T-helper 9 cell (primary cell): ENCODE measurements around the gene ZDHHC19.
"Not testable (repeated sequence)": the region's sequence is repeated elsewhere in the genome, so short reads cannot be mapped to it uniquely, and the experiment has no call there.

Experiments used
- DNase-seq: peaks from one replicate; pipeline ENCODE4 v3.0.0-alpha.2; 2020
- total RNA-seq, 2 donors: gene quantifications; one replicate each; lab custom pipeline; 2026; lab: John Stamatoyannopoulos, UW

ZDHHC19 gene
- 0 to 0.14 reads per million in 2 donors for total RNA-seq

DNA sequence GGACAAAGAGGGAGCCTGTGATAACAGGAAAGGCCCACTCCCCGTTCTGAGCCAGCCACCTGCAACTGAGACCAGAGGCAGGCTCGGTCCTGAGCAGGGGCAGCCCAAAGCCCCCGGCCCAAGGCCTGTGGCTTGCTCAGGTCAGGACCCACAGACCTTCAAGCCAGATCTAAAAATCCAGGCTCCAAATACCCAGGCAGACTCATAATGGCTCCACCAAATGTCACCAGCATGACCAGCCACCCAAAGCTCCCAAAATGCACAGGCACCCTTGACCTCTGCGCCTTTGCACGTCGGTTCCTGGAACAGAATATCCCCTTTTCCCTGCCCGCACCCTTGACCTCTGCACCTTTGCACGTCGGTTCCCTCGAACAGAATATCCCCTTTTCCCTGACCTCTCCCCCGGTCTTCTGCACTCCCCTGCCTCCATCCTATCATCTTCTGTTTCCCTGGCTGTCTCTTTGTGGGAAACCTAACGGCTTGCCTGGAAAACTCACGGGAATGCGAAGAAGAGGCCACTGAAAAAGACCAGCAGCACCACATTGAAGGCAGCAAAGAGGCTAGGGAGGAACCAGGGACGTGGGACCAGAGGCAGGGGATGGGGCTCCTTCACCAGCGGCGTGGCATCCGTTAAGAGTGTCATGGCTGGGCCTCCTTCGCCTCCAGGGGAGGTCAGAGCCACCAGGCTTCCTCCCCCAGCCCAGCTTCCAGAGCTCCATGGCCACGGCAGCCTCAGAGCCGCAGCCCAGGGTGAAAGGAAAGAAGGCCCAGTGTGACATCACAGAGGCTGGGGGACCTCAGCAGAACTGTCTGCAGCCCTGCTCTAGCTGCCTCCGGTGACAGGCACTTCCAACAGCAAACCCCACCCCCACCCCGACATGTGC is at the start of gene ZDHHC19:
TSS of gene ZDHHC19 (minus strand) at position 728 of the 884 bp plus-strand sequence. CDS start at position 643, 85 bp downstream.
- DNase-seq: no peak

DNA sequence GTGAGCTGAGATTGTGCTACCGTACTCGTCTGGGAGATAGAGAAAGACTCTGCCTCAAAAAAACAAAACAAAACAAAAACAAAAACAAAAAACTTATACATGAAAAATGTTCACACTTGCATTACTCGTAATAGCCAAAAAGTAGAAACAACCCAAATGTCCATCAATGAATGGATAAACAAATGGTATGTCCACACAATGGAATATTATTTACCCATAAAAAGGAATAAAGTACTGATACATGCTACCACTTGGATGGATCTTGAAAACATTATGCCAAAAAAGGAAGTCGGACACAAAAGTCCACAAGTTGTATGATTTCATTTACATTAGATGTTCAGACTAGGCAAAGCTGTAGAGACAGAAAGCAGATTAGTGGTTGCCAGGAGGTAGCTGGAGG is 49.6 kb upstream of the ZDHHC19 start:
- DNase-seq: no peak

- no peak for DNase-seq
Observed at GRCh38 chr3:196255776-196256175, 44.6 kb upstream of the ZDHHC19 start.

- DNase-seq: no peak
Observed at GRCh38 chr3:196254376-196255283, 43.4 kb upstream of the ZDHHC19 start.

DNA sequence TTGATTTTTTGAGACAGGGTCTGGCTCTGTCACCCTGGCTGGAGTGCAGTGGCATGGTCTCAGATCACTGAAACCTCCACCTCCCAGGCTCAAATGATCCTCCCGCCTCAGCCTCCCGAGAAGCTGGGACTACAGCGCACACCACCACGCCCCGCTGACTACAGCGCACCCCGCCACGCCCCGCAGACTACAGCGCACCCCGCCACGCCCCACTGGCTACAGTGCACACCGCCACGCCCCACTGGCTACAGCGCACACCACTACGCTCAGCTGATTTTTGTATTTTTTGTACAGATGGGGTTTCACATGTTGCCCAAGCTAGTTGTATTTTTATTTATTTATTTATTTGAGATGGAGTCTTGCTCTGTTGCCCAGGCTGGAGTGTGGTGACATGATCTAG is 40.7 kb upstream of the ZDHHC19 start:
- DNase-seq: no peak

GRCh38 chr3:196246612-196247308 is 35.6 kb upstream of the ZDHHC19 start:
- DNase-seq: no peak

GRCh38 chr3:196244166-196244565 is 33.0 kb upstream of the ZDHHC19 start:
- not testable (repeated sequence) for DNase-seq

DNA sequence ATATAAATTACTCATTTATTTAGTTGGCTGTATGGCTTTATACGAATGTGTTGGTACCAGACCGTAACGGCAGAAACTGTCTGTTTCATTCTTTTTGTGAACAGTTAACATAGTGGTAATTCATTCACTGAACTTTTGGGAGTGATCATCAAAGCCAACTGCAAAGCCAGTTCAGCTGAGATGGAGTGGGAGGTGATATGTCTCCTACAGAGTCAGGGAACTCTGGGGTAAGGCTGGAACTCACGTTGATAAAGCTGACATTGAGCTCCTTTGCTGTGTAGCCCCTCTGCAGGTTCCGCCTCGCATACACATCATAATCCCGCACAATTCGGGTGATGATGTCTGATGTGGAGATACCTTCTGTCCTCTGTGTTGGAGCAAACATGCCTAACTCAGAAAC is 30.5 kb upstream of the ZDHHC19 start:
- DNase-seq: no peak

DNA sequence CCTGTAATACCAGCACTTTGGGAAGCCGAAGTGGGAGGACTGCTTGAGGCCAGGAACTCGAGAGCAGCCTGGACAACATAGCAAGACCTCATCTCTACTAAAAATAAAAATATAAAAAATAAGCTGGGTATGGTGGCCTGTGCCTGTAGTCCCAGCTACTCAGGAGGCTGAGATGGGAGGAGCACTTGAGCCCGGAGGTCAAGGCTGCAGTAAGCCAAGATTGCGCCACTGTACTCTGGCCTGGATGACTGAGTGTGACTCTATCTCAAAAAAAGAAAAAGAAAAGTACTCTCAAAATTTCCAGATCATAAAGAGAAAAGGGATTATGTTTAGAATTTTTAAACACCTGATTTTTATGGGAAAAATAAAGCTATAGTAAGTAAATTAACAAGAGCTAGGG is 29.2 kb upstream of the ZDHHC19 start:
- no peak for DNase-seq

- DNase-seq: no peak
Observed at GRCh38 chr3:196238612-196239560, 27.7 kb upstream of the ZDHHC19 start.

DNA sequence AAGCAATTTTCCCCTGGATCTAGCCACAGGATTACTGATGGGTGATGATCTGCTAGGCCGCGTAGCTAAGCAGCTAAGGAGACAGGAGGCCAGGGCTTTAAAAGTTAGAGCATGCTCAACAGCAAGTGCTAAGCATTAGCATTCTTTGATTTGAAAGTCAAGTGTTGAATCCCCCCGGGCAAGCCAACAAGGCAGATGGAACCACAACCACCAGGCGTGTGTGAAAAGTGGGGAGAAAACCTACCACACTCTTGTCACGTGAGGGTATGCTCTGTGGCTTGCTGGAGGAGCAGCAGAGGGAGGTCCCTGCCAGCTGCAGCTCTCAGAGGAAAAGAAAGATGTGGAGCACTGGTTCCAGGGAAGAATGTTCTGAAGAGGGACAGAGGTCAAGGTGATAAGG is 26.0 kb upstream of the ZDHHC19 start:
- DNase-seq: no peak

- no peak for DNase-seq
Observed at GRCh38 chr3:196236223-196236622, 25.0 kb upstream of the ZDHHC19 start.

DNA sequence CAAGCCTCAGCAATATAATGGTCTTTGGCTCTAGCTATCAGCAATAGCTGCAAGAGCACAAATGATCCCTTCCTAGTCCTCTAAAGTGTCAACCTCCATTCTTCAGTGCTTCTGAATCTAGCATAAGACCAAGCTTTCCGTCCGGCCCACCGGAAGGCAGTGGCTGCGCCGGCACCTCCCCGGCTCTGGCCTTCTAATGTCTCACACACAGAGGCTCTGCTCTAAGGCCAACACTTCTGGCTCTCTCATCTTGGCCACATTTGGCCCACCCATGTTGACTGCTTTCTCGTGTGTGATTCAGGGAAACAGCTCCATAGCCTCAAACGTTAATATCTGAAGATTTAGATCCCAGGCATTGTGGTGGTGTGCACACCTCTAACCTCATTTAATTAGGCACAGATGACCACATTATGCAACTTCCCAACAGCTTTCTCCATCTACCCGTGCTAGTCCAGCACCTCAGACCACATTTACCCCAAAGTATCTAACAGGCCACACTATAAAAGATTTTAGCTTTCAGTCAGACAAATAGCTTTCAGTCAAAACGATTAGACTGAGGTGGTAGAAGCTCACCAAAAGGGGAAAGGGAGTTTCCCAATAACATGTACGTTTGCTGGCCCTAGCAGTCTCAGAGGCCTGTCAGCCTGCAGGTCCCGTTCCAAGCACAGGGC is 24.4 kb upstream of the ZDHHC19 start:
- DNase-seq: no peak

- DNase-seq: no peak
Observed at GRCh38 chr3:196232882-196233251, 21.7 kb upstream of the ZDHHC19 start.

GRCh38 chr3:196232154-196232881 is 21.1 kb upstream of the ZDHHC19 start:
- no peak for DNase-seq

DNA sequence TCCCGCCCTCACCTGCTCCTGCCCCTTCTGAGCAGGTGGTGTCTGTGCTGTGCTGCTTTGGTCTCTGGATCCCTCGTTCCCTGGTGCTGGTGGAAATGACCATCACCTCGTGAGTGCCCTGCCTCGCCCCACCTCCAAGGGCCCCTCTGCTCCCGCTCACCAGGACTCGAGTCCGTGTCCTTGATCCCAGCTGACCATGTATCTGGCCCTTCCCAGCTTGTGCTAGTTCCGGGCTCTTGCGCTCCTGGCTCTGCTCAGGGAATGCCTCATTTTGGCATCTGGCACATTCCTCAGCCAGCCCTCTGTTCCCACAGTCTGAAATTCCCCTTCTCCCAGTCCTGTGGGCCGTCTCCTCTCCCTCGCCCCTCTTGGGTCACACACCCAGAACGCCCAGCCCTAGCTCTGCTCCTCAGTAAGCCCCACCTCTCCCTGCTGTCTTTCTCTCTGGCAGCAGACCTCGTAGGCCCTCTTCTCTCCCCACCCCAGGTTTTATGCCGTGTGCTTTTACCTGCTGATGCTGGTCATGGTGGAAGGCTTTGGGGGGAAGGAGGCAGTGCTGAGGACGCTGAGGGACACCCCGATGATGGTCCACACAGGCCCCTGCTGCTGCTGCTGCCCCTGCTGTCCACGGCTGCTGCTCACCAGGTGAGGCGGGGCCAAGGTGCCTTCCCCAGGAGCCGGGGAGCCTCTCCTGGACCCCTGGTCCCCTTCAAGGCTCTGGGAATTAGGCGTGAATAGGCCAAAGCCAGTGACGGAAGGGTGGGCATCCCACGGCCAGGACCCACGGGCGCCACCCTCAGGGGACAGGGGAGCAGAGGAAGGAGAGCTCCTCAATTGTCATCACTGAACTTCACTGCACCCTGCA is 16.7 kb upstream of the ZDHHC19 start:
- no peak for DNase-seq

- no peak for DNase-seq
Observed at GRCh38 chr3:196227121-196227561, 15.9 kb upstream of the ZDHHC19 start.

DNA sequence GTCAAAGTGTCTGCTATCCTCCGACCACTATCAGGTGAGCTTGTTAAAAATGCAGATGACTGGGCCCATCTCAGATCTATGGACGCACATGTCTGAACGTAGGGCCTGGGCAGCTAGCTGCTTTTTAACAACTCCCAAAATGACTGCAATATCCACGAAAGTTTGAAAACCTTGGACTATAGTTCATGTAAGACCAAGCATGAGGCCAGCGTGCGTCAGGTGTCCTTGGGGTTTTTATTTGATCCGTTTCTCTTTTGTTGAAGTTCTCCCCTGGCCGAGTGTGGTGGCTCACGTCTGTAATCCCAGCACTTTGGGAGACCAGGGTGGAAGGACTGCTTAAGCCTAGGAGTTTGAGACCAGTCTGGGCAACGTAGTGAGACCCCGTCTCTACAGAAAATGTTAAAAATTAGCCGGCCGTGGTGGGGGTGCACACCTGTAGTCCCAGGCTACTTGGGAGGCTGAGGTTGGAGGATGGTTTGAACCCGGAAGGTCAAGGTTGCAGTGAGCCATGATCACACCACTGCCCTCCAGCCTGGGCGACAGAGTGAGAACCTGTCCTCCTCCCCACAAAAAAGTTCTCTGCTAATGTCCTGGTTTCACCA is 14.7 kb upstream of the ZDHHC19 start:
- no peak for DNase-seq

DNA sequence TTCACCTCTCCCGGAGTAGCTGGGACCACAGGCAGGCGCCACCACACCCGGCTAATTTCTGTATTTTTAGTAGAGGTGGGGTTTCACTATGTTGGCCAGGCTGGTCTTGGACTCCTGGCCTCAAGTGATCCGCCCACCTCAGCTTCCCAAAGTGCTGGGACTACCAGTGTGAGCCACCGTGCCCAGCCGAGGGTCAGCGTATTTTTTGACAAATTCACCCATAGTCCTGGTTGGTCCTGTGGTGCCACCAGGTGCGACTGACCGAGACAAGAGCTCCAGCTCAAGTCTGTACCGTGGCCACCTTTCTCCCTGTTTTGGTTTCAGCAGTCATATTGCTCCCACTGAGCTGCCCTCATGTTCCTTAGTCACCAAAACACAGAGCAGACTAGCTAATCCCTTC is 13.9 kb upstream of the ZDHHC19 start:
- no peak for DNase-seq
